IMR-90 (cell line): Measurements from ENCODE around the gene DNAJA1.

Source experiments
- CTCF ChIP-seq: conservative IDR thresholded peaks from 2 replicates; pipeline ENCODE4 v1.5.1; 2012; ENCODE audit warnings: mild to moderate bottlenecking, low read depth, low read length, improper control_type of control experiment
- ELK1 ChIP-seq: fragments of 150-350 bp; IDR thresholded peaks from 2 replicates; pipeline ENCODE4 v1.6.1; 2016; ENCODE audit warnings: low read depth, mild to moderate bottlenecking, low read length, moderate library complexity, borderline replicate concordance
- MAFK ChIP-seq: IDR thresholded peaks from 2 replicates; pipeline ENCODE4 v1.6.1; 2012; ENCODE audit warnings: low read depth, low read length, improper control_type of control experiment
- MXI1 ChIP-seq: IDR thresholded peaks from 2 replicates; pipeline ENCODE4 v1.6.1; 2012; ENCODE audit warnings: low read depth, mild to moderate bottlenecking, low read length, moderate library complexity, borderline replicate concordance
- POLR2A ChIP-seq: IDR thresholded peaks from 2 replicates; pipeline ENCODE4 v1.6.1; 2012; ENCODE audit warnings: mild to moderate bottlenecking, low read depth, low read length
- RFX5 ChIP-seq: IDR thresholded peaks from 2 replicates; pipeline ENCODE4 v1.8.0; 2012; ENCODE audit warnings: low read depth, mild to moderate bottlenecking, low read length, moderate library complexity

GRCh38 chr9:33007755-33008154 is 17.3 kb upstream of the DNAJA1 start:
- no peak for TF ChIP-seq RFX5
- no peak for TF ChIP-seq CTCF
- TF ChIP-seq POLR2A = no peak
- no peak for TF ChIP-seq ELK1
- TF ChIP-seq MAFK = no peak
- no peak for TF ChIP-seq MXI1
